NCI-H1417 (cell line): ENCODE measurements around the gene HS1BP3.

Source experiments
- DNase-seq, 3 experiments: peaks; one replicate each; lab custom pipeline; 2025; lab: John Stamatoyannopoulos, UW

Gene HS1BP3

DNA sequence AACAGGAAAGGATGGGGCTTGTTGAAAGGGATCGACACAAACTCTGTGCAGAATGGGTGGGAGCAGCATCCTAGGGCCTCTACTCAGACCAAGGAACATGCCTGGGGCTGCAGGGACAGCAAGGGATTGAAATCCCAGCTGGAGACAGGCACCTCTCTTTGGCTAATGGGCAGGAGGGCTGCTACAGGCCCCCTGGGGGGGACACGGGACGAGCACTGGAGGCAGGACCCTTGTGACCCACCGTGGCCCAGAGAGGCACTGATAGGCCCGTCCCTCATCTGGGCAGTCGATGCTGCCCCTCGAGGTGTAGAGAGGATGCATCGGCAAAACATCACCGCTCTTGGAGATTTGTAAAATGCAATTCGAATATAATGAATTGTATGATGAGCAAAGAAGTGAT, 5.1 kb downstream of the HS1BP3 start:
- no peak for DNase-seq

DNA sequence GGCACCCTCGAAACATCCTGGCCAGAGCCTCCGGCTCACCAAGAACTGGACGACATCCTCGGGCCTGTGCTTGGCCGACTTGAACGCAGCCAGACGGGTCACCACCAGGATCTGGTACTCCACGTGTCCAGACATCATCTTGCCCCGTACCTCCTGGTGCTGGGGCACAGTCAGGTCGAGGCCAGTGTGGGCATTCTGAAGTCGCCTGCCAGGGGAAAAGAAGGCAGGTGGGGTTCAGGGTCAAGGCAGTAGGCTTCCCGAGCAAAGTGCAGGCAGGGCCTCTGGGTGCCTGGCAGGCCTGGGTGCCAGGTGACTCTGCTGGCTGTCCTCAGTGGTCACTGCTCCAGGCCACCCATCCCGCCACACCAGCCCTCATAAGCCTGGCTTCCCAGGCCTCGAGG, 5.6 kb downstream of the HS1BP3 start:
- no peak for DNase-seq

DNA sequence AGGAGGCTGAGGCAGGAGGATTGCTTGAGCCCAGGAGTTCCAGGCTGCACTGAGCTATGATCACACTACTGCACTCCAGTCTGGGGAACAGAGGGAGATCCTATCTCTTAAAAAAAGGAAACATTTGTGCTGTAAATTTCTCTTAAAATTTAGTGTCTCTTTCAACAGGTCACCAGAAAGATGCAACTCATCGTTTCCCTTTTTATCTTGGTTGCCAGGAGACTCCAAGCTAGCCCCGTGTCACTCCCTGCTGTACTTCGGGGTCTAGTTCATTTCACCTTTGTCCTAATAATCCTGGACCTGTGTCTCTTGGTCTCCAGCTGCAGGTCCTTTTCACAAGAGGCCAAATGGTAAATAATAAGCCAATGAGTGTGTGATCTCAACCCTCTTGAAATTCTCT, 7.1 kb downstream of the HS1BP3 start:
- DNase-seq: no peak

DNA sequence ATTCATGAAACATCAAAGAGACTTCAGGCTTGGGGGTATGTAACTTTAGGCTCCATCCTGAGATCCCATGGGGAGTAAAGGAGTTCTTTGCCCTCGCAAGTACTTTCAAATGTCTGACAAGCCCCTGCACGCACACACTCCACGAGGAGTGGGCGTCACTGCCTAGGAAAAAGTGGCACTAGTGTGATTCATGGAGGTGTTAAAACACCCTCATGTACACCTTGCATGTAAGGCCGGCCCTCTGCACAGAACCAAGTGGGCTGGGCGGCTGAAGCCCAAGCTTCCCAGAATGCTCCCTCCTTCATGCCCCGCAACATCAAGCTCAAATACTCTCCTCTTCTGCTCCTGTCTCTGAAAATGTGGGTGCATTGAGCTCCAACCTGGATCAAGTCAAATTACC, 7.8 kb downstream of the HS1BP3 start:
- no peak for DNase-seq

DNA sequence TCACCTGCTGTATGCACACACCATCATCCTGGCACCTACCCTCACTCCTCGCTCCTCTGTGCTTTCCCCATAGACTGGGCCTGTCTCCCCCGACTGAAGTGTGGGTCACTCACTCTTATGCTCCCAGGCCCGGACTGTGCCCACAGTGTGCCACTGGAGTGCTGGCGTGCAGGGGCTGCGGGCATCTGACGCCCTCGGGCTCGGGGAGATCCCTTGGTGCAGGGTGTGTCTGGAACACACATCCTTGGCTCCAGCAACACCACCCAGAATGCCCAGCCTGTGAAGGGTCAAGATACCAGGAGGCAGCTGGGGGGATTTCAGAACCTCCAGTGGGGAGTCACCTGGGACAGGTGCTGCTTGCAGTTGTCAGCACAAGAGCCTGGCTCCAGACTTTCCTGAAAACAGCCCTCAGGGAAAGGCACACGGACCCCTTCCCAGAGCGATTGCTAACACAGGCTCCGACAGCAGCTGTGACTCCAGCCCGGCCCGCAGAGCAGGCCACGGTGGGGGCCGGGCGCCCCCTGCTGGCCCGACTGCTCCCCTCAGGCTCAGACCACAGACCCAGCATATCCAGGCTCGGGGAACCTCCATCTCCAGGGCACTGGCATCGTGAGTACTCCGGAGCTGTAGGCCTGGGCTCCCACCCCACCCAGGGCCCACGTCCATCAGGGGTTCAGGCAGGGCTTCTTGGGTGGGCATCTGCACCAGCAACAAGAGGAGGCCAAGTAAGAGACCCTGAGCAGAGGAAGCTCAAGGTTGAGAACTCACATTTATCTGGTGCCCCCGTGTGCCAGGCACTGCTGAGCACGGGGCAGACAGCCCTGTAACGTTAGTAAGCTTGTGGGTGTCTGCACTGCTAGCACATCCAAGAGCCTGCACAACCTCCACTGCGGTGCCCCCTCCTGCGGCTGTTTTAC, 8.6 kb downstream of the HS1BP3 start:
- peak; percentile 43 to 75 (median 72) for DNase-seq

DNA sequence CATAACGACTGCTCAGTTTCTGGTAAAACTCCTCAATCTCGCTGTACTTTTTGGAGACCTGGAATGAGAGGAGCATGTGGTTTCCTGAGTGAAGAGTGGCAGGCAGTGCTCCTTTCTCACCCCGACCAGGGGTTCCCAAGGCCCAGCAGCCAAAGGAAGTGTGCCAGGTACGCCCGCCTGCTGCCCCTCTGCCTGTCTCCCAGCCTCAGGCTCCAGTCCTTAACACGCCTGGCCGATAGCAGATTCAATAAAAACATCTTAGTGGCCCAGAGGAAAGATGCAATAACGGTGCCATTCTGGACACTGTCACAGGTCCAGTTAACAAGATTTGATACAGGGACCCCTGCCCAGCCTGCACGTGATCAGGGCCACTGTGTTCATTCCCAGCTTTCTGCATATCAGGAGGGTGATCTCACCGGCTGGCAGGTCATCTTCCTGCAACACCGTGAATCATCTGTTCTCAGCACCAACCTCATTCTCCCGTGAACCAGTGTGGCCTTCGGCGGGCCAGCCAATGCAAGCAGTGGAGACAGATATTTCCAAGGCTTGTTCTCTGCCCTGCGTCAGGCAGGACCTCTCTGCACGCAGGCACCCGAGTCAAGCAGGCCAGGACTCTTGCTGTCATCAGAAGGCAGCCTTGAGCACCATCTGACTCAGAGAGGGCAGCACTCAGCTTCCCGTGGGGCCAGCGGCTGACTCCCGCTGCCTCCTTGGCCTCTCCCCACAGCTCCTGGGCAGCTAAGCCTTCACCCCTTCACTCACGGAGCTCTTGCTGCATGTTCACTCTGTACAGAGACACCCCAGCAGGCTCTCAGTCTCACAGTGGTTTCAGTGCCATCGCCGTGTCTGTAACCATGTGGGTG, 9.5 kb downstream of the HS1BP3 start:
- no peak for DNase-seq

DNA sequence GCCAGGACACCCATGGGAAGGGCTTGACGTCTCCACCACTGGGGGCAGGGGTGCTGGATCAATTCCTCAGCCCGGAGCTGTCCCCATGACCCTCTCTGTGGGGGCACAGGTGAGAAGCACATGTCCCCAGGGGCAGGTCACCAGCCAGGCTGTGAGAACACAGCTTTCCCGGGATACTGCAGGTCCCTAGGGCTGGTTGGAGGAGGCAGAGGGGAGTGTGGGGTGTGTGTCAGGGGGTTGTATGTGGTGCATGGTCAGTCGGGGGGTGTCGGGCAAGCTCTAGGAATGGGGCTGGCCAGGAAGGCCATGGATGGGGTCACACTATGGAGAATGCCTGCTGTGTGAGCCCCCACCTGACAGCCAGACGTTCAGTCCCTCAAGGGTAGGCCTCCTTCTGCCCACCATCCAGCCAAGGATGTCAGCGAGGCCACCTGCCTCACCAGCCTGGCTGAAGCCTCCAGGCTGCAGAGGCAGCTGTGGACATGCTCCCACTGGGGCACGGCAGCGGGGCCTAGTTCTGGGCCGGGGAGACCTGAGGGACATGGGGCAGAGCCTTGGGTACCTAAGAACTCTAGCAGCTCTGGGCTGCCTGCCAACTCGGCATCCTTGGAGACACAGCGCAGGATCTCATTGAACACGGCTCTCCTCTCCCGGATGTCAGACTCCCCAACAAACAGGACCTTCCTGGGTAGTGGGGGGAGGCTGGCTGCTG, 10.3 kb downstream of the HS1BP3 start:
- DNase-seq: no peak

DNA sequence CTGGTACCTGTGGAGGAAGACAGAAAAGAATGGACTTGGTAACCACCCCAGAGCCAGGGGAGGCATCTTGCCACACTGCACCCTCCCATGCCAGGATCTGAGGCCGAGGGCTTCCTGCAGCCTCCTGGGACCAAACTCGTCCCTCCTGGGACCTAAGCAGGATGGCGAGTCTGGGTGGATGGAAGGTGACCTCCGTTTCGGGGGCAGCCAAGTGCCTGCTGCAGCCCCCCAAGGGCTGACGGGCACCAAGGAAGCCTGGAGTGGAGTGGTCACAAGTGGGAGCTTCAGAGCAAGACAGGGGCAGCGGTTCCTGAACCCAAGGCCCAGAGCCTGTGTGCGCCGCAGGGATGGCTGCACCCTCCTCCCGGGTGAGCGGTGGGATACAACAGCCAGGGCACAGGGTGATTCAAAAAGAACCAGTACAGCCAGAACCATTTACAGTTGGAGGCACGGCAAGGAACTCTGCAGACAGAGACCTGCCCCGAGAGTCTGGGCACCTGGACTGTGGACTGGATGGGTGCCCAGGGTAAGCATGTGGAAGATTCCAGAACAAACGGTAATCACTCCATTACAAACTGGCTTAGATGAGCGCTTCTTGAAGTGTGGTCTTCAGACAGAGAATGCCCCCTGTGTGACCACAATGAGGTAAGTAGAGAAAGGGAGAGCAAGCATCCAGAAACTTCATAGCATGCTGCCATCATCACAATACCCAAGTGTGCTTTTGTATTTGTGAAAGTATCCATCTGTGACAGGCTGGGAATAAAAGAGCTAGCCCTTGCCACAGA, 12.1 kb downstream of the HS1BP3 start:
- DNase-seq: no peak

DNA sequence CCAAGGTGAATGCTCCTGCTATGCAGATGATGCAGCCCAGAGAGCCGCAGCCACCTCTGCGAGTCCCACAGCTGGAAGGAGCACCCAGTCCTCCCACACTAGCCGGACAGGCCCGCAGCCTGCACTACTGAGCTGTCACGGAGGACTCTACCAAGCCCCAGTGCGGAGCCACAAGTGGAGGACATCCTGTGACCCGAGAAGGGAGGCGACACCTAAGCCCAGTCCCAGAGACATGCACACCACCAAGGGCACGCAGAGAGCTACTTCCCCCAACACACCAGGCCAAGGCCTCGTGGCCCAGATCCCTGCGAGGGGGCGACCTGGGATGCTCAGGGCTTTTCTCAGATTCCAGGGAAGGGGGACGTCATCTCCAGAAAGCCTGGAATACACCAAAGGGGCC, 12.9 kb downstream of the HS1BP3 start:
- no peak for DNase-seq

DNA sequence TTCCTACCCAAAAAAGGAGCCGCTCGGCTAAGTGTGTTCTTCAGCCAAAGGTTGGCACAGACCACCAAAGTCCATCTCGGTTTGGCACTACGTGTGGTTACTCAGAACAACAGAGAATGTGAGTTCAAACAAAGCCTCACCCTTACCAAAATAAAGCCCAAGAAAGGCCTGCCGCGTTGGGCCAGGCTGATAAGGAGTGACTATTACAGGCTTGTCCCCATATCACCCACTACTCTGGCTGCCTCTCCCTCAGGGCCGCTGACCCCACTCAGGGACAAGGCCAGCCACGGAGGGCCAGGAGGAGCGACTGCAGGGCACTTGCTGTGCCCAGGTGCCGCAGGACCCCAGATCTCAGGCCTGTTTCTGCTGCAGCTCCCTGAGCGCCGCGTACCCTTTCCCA, 13.8 kb downstream of the HS1BP3 start:
- no peak for DNase-seq

DNA sequence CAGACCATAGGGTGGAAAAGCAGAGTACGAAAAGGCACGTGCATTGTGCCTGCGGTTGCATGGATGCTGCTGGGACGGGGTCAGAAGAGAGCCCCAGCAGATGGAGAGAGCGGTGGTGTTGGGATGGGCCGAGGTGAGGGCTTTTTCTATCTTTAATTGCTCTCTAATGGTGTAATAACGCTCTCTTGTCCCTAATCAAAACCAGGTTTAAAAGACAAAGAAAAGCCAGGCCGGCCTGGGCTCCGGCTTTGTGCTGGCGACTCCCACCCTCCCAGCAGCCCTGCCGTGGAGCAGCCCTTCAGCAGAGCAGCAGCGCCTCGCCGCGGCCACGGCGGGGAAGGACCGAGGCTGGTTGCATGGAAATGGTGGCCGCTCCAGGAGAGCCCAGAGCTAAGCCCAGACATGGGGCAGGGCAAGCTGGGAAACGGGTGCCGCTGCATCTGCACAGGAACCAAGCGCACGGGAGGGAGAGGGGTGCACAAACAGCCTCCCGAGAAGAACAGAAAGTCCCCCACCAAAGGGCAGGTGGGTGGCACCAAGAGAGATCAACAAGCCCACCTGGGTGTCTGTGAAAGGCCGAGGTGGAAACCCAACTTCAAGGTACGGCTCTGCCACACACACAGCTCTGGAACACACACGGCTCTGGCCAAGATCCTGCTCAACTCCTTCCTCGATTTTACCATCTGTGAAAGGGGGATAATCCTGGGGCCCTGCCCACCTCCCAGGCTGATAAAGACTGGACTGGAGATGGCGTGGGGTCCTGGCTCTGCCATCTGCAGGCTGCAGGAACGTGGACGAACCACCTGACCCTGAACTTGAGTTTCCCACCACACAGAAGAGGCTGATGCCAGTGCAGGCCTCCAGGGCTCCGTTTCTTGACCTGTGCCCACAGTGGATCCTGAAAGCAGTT, 15.0 kb downstream of the HS1BP3 start:
- DNase-seq: peak; percentile 71 to 90 (median 85)

DNA sequence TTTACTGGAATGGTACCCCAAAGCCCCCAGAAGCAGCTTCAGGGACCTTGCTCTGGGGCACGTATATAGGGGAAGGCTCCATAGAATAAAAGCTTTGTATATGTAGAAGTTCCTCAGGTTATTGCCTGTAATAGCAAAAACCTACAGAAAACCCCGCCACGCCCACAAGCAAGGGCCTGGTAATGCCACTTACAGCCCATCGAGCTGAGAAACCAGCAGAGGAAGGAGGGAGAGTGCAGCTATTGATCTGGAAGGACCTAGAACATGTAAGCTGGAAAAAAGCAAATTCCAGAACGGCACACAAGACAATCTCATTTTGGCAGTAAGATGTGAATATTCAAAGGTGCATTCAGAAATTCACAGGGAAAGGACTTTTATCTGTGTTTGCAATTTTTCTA, 15.8 kb downstream of the HS1BP3 start:
- peak in 2 of 3 experiments; percentile 58 to 60 for DNase-seq

DNA sequence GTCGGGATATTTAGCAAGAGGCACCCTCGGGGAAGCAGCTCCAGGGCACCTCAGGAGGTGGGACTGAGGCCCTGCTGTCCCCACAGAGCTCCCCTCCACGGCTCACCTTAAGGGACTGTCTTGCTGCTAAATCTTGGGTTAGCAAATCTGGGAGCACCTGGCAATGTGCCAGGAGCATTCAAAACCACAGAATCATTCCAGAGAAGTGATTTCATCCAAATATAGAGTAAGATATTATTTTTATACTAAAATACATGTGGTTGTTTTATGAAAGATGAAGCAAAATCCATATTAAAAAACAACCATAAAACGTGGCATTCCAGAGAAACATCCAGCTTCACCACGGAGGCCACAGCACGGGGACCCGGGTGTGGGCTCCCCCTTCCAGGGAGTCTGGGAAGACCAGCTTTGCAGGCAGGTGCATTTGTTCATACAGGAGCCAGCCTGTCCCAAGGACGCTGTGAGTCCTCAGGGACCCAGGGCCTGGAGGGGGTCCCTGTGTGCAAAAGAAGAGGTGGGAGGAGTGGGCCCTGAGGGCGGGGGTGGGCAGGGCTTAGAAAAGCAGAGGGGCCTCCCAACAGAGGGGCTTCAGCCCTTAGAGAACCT, 16.3 kb downstream of the HS1BP3 start:
- peak in 2 of 3 experiments; percentile 23 to 34 for DNase-seq

DNA sequence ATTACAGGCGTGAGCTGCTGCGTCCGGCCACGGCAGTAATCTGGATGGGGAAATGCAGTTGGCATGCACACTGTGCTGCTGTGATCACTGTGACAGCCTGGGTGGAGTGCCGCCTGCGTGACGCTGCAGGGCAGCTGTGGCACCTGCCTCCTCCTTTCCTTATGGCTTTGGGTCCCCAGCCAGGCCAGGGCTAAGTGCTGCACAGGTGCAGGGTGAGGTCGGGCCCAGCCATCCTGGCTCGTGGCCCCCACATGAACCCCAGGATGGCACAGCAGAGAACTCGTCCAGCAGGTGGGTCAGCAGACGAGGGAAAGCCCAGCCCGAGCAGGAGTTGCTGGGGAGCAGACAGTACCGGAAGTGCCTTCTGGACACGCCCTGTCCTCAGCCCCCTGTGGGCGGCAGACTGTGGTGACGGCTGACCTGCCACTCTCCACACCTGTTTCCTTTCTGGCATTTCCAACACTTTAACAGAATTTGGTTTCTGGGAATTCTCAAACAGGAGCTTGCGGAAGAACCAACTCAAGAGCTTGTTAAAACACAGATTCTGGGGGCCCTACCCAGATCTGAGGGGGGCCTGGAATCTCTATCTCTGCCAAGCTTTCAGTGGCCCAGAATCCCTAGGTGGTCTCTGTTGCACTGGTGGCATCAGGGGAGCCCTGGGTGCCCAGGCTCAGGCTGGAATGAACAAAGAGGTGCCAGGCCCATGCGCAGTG, 16.9 kb downstream of the HS1BP3 start:
- DNase-seq: peak; percentile 55 to 76 (median 63)

DNA sequence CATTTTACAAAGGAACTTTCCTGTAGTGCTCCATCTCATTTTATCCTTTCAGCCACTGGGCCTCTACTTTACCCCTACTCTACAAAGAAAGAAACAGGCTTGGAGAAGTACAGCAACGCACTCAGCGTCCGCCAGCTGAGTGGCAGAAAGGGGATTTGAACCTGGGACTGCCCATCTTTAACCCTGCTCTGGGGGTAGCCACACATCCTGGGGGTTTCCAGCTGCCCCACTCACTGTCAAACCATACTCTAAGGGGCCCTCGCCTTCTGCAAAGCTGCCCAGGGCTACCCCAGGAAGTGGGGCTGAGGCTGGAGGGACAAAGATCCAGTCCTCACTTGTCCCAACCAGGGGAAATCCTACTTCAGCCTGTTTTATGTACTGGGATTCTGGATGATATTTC, 17.9 kb downstream of the HS1BP3 start:
- DNase-seq: no peak

DNA sequence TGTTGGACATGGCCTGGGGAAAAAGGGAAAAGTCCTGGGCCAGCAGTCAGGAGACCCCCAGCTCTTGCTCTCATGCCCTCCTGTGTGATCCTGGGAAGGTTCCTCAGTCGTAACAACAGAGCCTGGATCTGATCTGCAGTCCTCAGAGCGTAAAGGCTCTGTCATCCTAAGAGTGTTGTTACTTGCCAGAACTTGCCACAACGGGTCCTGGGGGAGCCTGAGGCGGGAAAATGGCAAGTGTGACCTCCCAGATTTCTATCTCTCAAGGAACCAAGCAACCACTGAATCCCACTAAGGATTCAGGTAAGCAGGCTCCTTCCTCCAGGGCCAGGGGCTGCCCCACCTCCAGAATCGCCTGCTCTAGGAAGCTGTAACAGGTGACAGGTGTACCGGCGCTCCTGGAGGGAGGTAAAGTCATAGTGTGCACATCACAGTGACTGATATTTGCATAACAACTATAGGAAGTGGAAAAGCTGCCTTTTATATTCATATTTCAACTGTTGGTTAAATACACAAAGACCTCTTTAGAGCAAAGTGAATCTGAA, 18.4 kb downstream of the HS1BP3 start:
- DNase-seq: no peak

DNA sequence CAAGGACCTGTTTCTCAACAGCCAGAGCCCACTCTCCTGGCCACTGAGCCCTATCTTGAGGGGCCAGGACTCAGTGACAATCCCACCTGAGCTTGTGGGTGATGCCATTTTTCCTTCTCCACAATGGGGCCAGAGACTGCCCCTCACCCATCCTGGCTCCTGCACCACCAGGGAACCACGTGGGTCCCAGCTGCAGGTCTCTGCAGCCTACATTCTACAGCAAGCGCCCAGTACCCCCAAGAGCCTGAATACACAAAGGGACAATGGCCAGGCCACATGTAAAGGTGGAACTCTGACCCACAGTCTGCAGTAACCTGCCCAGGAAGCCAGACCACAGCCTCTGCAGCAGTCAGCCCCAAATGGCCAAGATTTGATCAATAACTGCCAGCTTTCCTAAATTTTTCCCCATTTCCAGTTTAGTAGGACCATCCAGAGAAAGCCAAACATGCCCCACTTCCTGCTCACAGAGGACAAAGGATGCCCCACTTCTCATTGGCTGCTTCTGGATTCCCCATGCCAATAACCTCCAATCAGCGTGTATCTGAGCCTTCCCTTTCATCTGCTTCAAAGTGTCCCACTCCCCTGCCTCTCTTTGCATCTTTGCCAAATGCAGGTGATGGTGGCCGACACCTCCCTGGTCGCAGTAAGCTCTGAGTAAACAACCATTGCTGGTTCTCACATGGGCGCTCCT, 19.1 kb downstream of the HS1BP3 start:
- DNase-seq: no peak

DNA sequence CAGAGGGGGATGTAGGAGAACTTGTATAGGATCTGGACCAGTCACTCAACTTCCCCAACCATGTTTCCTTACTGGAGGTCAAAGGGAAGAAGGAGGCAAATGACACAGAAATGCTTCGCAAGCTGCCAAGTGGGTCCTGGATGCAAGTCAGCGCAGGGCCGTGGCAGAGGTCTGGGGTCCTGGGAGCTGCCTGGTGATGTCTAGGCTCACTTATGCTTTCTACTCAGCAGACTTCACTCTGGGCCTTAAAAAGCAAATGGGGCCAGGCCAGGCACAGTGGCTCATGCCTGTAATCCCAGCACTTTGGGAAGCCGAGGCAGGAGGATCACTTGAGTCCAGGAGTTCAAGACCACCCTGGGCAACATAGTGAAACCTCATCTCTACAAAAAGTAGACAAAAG, 19.9 kb downstream of the HS1BP3 start:
- DNase-seq: no peak
